ENCODE data around the gene DUSP6. TPM values are rescaled to one million over a fixed set of nuclear protein-coding genes. Genes with fewer than 3 reads are reported as not detected.

Gene DUSP6
- total RNA-seq, 4 donors from 2014 or later = 31.0 to 40.2 (median 33.8) TPM

DNA sequence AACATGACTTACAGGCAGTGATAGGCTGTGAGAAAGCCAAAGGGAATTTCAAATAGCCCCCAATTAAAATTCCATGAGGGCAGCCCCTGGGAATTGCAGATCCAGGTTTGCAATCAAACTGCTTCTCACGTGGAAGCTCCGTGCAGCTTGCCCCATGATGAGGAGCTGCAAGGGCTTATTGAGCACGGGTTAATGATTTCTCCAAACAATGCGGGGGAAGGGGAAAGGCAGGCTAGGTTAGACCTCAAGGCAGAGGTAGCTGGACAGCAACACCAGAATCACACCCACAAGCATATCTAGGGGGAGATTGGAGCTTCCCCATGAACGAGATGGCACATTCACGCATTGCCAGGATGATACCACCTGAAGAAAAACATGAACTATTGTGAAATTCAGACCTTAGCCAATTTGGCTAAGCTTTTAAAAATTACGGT is 5.0 kb upstream of the DUSP6 start:
- Histone ChIP-seq H3K4me1 (peaks cover 14 to 27% of the 10 kb centered on the region in 2 donors), H3K27me3 (no peaks in the 10 kb centered on the region), H3K36me3 (no peaks in the 10 kb centered on the region), H3K27ac (no peak overlapping the region), H3K4me3 (replicated peaks in 1 of 3) (no peak overlapping the region), H3K9me3 (no peaks in the 10 kb centered on the region)
- TF ChIP-seq CTCF (IDR thresholded peaks at IDR 0.05) = no peak
- DNase-seq = no peak
- intact Hi-C loops (cut with DNase I) = loop anchor here (10.0 kb wide), 1 partner anchor 133 kb away; no protein-coding TSS in a partner anchor
- 77 to 88% methylated on average over 7 of the region's 7 CpGs for whole genome bisulfite sequencing, 2 donors

DNA sequence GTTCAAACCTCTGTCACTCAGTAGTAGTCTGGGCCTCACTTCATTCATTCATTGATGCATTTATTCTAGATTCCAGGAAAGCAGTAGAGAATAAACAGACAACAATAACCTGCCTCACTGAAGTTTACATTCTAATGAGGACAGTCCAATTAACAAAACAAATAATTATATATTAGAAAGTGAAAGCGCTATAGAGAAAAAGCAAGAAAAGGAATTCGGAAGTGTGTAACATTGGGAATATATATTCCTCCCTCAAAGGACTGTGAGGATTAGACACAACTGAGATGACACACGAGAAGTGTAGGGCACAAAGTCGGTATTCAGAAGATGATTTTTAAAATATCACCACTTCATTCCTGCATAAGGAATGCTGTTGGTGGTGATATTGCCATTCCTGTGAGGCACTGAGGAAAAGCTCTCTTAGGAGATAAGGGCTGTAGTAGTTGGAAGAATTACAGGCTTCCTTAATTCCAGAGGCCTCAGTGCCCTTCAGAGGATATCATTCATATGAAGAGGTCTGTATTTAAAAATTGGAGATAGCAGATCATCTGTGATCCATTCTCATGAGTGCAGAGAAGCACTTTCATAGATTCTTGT is 3.9 kb upstream of the DUSP6 start:
- DNase-seq = no peak
- H3K9me3 ChIP-seq = no peaks in the 10 kb centered on the region
- TF ChIP-seq POLR2A (IDR thresholded peaks at IDR 0.05) (no peak), CTCF (IDR thresholded peaks at IDR 0.05) (no peak)
- H3K36me3 ChIP-seq = no peaks in the 10 kb centered on the region
- no peak overlapping the region for H3K27ac ChIP-seq
- intact Hi-C loops (cut with DNase I) = loop anchor here (10.0 kb wide), 1 partner anchor 131 kb away; no protein-coding TSS in a partner anchor
- no peaks in the 10 kb centered on the region for H3K27me3 ChIP-seq
- H3K4me3 ChIP-seq (replicated peaks in 1 of 3) = no peak overlapping the region
- WGBS, 2 donors = 88 to 94% methylated on average over 4 of the region's 4 CpGs
- H3K4me1 ChIP-seq = peaks cover 14 to 27% of the 10 kb centered on the region in 2 donors

GRCh38 chr12:89355243-89356068 is 3.2 kb upstream of the DUSP6 start:
- Histone ChIP-seq H3K4me3 (replicated peaks in 1 of 3) (peak overlapping the region in 1 of 3 donors; percentile 74), H3K36me3 (peaks cover 0 to 1% of the 10 kb centered on the region in 2 donors), H3K4me1 (peaks cover 14 to 27% of the 10 kb centered on the region in 2 donors), H3K27me3 (no peaks in the 10 kb centered on the region), H3K27ac (peak overlapping the region in 2 of 3 donors; percentile 97 to 99), H3K9me3 (no peaks in the 10 kb centered on the region)
- 76 to 80% methylated on average over 18 of the region's 18 CpGs for WGBS, 2 donors
- intact Hi-C loops (cut with DNase I) = loop anchor here (10.0 kb wide), 1 partner anchor 131 kb away; no protein-coding TSS in a partner anchor
- DNase-seq = no peak
- peak in 3 of 6 experiments; percentile 6 to 21 (median 9) for TF ChIP-seq CTCF (IDR thresholded peaks at IDR 0.05)
- no peak for TF ChIP-seq POLR2A (IDR thresholded peaks at IDR 0.05)

- Histone ChIP-seq H3K4me1 (peaks cover 21 to 27% of the 10 kb centered on the region in 2 donors), H3K27me3 (no peaks in the 10 kb centered on the region), H3K4me3 (replicated peaks in 1 of 3) (peak overlapping the region; percentile 42 to 74 (median 45)), H3K27ac (peak overlapping the region; percentile 97 to 99 (median 98)), H3K9me3 (no peaks in the 10 kb centered on the region), H3K36me3 (peaks cover 0 to 4% of the 10 kb centered on the region in 2 donors)
- no peak for TF ChIP-seq POLR2A (IDR thresholded peaks at IDR 0.05)
- intact Hi-C loops (cut with DNase I) = loop anchor here (5.0 to 10.0 kb wide), 2 partner anchors 103 to 130 kb away; no protein-coding TSS in a partner anchor
- 23 to 27% methylated on average over 17 of the region's 17 CpGs for WGBS, 2 donors
- no peak for DNase-seq
Measured at GRCh38 chr12:89354612-89355067, 2.3 kb upstream of the DUSP6 start.

DNA sequence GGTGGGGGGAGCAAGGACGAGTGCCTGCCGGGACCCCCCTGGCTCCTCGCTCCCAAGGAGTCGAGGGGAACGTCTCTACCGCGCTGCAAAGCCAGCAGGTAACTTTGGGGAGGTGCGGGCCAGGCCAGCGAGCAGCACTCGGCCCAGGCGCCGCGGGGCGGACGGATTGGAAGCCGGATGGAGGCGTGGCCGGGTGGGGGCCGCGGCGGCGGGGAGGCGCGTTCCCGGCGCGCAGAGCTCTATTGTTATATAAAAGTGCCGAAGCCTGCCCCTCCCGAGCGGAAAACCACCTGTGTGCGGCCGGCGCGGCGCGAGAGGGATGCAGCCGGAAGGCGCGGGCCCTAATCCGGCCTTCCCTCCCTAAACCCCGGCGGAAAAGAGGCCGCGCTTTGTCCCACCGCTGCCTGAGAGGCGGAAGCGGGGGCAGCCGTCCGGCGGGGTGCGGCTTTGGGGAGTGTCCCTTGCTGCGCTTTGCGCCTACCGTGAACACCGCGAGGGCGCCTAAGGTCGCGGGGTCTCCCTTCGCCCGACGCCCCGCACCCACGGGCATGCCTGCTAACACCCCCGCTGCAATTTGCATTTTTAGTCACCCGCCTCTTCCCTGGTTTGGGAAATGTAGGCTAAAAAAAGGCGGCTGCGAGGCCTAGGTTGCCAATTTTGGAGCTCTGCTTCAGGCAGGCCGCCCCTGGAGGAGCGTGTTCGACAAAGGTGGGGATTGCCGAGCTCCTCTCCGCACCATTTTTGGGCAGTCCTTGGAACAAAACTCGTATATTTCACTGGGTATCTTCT is 1.7 kb upstream of the DUSP6 start:
- peak; percentile 46 to 70 for TF ChIP-seq POLR2A (IDR thresholded peaks at IDR 0.05)
- TF ChIP-seq CTCF (IDR thresholded peaks at IDR 0.05) = no peak
- Histone ChIP-seq H3K4me1 (peaks cover 27% of the 10 kb centered on the region in 2 donors), H3K9me3 (no peaks in the 10 kb centered on the region), H3K27ac (peak overlapping the region; percentile 97 to 99 (median 98)), H3K27me3 (no peaks in the 10 kb centered on the region), H3K4me3 (replicated peaks in 1 of 3) (peak overlapping the region; percentile 42 to 74 (median 45)), H3K36me3 (peaks cover under 1 to 4% of the 10 kb centered on the region in 2 donors)
- intact Hi-C loops (cut with DNase I) = loop anchor here (5.0 to 10.0 kb wide), 2 partner anchors 103 to 129 kb away; no protein-coding TSS in a partner anchor
- peak; percentile 71 to 82 for DNase-seq
- 1% methylated on average over 20 to 21 of the region's 74 CpGs for WGBS, 2 donors
